Subcutaneous adipose tissue (tissue), 4 donors: ENCODE results near the gene HMOX1. TPM values are rescaled to one million over a fixed set of nuclear protein-coding genes. Genes with fewer than 3 reads are reported as not detected.

Experiments used
- total RNA-seq, 4 donors: library from RNA; depleted of rRNA; stranded (reverse); fragments of >200 nt; gene quantifications; one replicate each; pipeline ENCODE4 v1.1.0, GENCODE V29; 2016
- TF ChIP-seq, protein P1 (sequence below): fragments of 450-650 bp; IDR thresholded peaks from one replicate; pipeline ENCODE4 v1.5.1; 2016; ENCODE audit warnings: low read depth, mild to moderate bottlenecking, control low read depth, antibody characterized with exemption, moderate library complexity

HMOX1 gene
- total RNA-seq, 4 donors from 2014 or later: 17.6 to 80.4 (median 28.7) TPM

DNA sequence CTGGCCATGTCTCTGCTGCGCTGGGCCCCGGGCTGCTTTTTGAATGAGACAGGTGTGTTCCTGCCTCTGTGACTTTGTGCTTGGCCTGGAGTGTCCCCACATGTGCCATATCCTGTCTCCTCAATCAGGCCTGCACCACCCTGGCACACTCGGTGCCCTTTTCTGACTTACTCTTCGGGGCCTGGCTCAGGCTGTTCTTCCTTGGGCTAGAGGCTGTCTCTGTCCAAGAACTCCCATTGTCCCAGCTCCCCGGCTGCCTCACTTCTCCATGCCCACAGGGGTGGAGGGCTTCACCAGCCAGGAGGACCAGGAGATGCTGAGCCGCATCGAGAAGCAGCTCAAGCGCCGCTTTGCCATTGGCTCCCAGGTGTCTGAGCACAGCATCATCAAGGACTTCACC, 42.0 kb downstream of the HMOX1 start:
- TF ChIP-seq, protein P1, sequence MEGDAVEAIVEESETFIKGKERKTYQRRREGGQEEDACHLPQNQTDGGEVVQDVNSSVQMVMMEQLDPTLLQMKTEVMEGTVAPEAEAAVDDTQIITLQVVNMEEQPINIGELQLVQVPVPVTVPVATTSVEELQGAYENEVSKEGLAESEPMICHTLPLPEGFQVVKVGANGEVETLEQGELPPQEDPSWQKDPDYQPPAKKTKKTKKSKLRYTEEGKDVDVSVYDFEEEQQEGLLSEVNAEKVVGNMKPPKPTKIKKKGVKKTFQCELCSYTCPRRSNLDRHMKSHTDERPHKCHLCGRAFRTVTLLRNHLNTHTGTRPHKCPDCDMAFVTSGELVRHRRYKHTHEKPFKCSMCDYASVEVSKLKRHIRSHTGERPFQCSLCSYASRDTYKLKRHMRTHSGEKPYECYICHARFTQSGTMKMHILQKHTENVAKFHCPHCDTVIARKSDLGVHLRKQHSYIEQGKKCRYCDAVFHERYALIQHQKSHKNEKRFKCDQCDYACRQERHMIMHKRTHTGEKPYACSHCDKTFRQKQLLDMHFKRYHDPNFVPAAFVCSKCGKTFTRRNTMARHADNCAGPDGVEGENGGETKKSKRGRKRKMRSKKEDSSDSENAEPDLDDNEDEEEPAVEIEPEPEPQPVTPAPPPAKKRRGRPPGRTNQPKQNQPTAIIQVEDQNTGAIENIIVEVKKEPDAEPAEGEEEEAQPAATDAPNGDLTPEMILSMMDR: no peak

DNA sequence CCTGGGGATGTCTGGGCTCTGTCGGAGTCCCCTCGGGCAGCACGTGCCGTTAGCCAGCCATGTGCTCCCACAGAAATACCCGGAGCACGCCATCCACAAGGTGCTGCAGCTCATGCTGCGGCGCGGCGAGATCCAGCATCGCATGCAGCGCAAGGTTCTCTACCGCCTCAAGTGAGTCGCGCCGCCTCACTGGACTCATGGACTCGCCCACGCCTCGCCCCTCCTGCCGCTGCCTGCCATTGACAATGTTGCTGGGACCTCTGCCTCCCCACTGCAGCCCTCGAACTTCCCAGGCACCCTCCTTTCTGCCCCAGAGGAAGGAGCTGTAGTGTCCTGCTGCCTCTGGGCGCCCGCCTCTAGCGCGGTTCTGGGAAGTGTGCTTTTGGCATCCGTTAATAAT, 43.2 kb downstream of the HMOX1 start:
- TF ChIP-seq, protein P1: no peak

DNA sequence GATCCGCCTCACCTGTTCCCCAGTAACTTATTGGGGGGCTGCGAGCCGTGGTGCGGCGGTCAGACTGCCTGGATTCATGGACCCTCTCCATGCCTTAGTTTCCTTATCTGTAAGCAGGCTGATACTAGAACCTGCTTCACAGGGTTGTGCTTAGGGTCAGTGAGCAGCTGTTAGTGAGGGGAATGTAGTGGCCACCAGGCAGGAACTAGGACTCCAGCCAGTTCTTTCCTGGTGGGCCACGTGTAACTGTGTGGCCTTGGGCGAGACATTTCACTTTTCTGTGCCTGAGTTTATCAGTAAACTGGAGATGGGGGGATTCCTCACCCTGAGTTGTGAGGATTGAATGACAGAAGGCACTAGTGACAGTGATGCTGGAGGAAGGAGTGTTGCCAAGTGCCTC, 43.9 kb downstream of the HMOX1 start:
- TF ChIP-seq, protein P1: no peak

DNA sequence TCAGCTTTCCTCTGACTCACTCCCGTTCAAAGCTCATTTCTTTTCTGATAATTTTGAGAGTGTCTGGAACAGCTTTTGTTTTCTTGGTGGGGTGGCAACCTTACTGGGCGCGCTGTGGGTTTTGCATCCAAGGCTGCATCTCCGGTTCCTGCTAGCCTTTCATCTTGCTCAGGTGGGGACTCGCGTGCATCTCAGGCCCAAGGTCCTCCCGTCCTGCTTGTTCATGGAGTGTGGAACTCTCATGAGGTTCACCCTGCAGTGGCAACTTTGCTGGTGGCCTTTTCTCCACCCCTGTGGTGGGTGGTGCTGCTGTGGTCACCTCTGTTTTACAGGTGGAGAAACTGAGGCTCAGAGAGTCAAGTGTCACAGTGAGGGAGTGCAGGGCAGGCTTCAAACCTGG, 44.6 kb downstream of the HMOX1 start:
- TF ChIP-seq, protein P1: no peak

DNA sequence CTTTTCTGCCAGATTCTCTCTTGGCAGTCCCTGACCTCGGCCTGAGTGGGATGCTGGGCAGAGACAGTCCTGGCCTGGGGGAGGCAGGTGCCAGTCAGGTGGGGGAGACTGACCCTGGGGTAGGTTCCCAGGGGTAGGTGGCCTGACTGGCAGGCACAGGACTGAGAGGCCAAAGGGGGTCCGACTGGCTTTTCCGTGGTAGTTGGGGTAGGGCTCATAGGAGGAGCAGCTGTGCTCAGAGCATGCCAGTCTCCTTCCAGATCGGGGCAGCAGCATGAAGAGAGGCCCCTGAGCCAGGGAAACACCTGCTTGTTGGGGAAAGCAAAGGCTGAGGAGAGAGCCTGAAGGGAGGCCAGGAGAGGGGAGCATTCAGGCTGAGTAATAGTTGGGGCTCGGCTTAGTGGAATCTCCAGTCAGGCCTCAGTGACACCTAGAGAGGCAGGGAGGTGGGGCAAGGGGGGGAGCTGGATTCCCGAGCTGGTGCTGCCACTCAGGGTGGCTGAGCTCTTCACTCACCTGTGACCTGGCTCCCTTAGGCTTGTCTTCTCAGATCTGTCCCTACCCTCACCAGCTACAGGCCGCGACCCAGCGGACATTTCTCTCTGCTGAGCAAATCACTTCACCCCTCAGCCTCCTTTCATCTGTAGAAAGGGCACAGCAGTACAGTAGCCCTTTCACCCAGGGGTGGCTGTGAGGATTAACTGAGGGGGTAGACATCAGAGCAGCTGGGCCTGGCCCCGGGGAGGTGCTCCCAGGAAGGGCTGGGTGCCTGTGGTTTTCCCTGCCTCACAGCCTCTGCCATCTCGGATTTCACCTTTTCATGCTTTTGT, 45.3 kb downstream of the HMOX1 start:
- TF ChIP-seq, protein P1: no peak

DNA sequence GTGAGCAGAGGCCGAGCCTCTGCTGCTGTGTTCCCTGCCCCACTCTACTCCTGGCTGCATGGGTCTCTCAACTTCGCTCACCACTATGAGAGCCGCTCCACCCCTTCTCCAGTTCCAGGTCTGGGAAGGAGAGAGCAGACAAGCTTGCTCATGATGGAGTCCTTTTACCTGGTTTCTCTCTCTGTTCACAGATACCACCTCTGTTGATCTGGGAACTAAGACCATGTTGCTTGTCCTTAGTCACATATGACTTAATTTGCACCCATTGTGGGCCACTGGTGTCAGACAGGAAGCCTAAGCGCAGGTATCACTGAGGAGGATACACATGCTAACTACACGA, 45.9 kb downstream of the HMOX1 start:
- TF ChIP-seq, protein P1: no peak

DNA sequence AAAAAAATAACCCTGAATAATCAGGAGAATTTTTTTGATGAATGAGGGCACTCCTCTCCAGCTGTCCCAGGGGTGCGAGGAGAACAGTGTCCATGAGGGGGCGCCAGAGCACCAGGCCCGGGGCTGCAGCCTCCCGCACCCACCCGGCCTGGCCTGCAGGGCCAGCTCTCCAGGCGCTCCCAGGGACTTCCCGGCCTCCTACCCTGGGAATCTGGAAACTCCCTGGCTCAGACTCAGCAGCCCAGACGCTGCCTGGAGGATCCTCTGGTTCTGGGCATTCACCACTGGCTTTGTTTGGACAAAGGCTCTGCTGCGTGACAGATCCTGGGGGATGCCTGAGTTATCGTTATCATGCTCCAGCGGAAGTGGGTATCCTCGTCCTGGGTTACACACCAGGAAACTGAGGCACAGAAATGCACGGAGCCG, 50.0 kb downstream of the HMOX1 start:
- TF ChIP-seq, protein P1: no peak
